NCI-H526 treated with DMSO at 0.1 percent for 48 hours (cell line): ENCODE measurements around the gene NMT1.
A peak's percentile ranks its signal among the peaks of the same experiment; 100 is the strongest.

Experiments
- DNase-seq: peaks from one replicate; lab custom pipeline; 2025; lab: John Stamatoyannopoulos, UW

Gene NMT1

DNA sequence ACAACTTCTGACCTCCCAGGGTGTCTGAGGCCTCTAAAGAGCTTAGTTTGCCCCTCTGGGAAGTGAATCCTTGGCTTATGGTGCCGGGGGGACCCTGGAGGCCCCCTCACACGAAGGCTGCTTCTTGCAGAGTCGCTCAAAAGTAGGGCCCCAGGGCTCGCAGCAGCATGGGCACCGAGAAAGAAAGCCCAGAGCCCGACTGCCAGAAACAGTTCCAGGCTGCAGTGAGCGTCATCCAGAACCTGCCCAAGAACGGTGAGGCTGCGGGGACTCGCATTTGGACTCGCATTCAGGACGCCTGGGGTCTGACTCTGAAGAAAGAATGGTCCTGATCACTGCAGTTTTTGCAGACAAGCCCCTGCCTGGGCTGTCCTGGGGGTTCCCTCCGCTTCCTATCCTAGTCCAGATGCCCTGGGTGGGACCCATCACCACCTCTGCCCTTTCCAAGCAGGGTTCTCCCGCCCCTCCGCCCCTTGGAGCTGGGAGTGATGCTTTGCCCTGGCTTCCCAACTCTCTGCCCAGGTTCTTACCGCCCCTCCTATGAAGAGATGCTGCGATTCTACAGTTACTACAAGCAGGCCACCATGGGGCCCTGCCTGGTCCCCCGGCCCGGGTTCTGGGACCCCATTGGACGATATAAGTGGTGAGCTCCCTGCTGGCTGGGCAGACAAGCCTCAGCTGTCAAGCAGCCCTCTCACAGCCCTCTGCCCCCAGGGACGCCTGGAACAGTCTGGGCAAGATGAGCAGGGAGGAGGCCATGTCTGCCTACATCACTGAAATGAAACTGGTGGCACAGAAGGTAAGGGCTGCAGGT, 75.1 kb downstream of the NMT1 start:
- no peak for DNase-seq

DNA sequence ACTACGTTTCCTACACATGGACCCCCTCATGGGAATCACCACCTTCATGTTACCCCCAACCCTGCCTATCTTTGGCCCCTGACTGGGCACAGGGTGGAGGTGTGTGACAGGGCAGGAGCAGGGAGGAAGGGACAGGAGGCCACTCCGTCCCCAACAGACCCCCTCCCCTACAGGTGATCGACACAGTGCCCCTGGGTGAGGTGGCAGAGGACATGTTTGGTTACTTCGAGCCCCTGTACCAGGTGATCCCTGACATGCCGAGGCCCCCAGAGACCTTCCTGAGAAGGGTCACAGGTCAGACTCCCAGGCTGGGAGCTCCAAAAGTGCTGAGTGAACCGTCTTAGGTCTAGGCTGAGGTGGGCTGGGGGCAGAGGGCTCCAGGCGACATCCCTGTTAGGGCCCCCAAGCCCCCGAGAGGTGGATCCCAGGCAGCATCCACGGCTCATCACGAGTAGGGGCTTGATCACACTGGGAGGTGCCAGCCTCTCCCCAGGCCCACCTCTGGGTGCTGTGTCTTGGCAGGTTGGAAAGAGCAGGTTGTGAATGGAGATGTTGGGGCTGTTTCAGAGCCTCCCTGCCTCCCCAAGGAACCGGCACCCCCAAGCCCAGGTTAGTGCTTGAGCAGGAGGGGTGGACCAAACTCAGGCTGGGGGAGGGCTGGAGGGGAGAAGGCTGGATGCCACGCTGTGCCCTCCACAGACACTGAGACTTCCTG, 75.9 kb downstream of the NMT1 start:
- no peak for DNase-seq

DNA sequence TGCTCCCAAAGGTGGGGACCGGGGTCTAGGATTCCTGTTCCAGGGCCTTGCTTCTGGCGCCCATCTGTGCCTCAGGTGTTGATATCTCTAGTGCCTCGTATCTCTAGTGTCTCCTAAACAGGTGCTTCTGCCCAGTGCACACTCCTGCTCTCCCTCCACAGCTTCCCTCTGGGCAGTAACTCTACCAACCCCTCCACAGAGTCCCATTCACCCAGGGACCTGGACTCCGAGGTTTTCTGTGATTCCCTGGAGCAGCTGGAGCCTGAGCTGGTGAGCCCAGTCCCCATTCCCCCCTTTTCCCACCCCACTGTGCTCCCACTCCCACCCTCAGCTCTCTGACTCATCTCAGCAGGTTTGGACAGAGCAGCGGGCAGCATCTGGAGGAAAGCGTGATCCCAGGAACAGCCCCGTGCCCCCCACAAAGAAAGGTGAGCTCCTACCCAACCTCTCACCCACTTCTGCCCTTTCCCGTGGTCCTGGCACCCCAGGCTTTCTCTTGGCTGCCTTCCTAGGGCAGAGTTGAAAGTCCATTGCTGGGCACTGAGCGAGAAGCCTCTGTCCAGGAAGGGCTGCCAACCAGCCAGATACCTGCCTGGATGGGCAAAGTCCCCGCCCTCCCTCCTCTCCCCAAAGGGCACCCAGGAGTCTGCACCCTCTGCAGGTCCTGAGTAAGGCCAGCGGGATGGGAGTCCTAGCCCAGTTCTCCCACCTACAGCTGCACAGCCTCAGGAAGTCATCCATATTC, 76.6 kb downstream of the NMT1 start:
- no peak for DNase-seq

DNA sequence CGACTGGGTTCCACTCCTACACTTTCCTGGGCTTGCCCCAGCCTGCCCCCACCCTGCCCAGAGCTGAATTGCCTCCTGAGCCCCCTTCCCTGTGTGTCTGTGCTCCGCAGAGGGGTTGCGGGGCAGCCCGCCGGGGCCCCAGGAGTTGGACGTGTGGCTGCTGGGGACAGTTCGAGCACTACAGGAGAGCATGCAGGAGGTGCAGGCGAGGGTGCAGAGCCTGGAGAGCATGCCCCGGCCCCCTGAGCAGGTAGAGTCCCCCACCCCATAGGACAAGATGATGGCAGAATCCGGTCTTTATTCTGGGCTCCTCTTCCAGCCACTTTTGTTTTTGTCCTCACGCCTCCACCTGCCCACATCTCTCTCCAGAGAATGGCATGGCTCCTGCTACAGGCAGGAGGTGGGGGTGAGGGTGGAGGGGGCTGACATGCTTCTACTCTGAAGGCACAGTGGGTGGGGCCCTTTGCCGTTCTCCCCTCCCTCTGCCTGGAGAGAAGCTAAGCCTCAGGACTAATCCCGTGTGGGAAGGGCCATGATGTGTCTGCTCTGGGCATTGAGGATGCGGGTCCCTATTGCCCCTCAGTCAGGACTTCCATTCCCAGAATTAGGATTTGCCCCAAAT, 77.9 kb downstream of the NMT1 start:
- no peak for DNase-seq

DNA sequence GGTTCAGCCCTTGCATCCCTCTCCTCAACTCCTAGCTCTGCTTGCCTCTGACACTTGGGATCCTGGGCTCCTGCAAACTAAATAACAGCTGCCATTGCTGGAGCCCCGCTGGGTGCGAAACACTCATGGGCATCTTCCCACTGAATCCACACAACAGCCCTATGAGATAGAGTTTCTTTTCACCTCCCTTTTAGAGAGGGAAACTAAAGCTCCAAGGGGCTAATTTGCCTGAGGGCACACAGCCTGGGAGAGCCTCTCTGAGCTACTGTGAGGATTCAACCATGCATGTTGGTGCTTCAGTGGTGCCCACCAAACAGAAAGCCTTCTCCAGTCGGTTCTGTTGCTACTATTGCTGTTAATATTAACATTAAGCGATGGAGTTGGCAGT, 78.4 kb downstream of the NMT1 start:
- no peak for DNase-seq

DNA sequence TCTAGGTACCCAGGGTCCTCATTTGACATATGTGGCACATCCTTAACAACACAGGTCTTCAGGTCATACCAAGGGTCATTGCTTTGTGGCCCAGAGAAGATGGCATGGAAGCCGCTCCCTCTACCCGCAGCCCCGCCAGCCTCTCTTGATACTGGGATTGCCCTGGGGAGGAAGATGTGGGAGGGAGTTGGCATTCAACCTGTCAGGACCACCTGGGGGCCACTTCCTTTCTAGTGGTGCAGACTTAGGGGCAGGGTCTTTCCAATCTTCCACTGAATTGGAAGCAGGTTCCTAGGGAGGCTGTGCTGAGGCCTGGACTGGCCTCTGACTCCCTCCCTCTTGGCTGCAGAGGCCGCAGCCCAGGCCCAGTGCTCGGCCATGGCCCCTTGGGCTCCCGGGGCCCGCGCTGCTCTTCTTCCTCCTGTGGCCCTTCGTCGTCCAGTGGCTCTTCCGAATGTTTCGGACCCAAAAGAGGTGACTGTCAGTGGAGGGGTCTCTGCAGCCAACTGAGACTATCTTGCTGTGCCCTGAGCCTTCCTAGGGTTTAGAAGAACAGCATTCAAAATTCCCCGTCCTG, 82.1 kb downstream of the NMT1 start:
- no peak for DNase-seq

DNA sequence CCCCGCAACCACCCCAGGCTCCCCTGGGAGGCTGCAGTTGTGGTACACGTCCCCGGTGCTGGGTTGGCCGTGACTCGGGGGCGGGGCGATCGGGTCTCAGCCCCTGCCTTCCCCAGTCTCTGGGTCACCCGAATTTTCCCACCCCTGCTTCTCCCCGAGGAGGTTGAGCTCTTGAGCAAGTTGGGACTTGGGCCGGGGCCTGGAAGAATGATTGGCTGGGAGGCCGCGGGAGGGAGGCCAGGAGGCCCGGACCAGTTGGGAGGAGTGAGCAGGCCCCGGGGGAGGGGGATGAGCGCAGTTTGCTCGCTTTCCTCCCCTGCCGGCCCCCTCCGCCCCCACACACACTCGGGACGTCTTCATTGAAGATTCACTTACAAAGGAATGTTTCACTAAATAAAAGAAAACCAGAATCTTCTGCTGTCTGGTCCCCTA, 82.7 kb downstream of the NMT1 start:
- DNase-seq: no peak

DNA sequence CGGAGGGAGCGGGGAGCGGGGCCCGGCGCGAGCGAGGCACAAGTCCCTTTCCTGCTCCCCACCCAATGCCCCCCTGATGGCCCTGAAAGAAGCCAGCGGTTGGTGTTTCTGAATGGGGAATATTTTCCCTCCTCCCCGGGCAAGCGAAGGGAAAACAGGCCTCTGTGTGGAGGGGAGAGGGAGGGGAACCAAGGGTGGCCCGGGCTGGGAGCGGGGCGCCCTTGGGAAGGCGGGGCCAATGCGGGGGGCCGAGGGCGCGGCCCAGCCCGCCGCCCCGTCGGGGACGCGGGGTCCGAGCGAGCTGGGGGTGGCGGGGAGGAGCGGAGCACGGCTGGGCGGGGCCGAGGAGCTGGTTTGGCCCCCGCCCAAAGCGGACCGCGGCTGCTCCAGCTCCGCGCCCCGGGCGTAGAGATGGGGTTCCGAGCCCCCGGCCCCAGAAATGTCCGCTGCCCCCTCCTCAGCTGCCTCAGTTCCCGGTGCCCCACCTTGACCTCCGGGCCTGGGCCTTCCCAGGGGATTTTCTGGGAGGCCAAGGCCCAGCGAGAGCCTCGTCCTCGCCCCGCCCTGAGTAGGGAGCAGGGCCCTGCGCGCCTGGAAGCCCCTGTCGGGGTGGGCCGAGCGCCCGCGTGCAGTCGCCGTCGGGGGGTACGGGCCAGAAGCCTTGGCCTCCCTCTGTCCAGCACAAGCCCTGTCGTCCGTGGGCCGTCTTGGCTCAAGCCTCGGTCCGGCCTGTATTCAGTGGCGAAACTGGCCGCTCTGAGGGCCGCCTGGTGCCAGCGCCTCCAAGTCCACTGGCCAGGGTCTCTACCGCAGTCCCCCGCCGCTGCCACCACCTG, 83.3 kb downstream of the NMT1 start:
- no peak for DNase-seq

DNA sequence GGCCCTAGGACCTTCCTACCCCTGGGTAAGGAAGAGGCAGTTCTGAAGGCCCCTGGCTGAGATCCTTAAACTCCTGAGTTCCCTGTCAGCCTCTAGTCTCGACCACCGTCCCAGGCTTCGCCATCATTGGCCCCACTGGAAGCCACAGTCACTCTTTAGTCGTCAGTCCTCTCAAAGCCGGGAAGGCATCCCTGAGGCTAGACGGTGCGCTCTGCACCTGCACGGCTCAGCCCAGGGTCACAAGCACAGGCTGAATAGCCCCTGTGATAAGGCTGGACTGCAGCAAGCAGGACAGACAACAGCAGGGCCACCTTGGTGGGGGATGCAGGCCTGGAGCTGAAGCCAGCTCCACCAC, 83.9 kb downstream of the NMT1 start:
- no peak for DNase-seq

DNA sequence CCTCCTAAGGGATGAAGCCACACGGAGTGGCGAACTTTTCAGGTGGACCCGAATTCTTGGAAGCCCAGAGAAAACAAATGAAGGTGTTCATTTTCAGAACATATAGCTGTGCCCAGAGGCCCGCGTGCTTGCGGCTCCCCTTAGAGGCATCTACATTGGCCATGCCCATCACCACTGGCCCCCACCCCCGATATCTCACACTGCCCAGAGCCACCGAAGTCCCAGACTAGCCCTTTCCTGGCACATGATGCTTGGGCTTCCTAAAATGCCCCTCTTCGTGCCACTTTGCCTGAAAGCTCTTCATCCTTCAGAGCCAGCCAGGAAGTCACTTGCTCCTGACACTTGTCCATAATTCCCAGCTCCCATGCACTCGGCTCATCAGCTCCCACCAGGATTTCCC, 85.0 kb downstream of the NMT1 start:
- no peak for DNase-seq

DNA sequence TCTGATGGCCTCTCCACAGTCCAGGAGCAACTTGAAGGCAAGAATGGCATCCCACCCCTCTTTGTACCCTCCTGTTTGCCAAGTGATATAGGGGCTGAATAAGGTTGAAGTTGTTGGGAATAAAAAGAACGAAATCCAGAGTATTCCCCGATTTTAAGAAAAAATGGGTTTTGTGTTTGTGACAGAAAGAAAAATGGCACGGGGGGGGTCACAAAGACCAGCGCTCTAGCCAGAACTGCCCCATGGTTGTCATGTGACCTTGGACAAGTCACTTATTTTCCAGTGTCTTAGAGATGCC, 85.4 kb downstream of the NMT1 start:
- DNase-seq: no peak

DNA sequence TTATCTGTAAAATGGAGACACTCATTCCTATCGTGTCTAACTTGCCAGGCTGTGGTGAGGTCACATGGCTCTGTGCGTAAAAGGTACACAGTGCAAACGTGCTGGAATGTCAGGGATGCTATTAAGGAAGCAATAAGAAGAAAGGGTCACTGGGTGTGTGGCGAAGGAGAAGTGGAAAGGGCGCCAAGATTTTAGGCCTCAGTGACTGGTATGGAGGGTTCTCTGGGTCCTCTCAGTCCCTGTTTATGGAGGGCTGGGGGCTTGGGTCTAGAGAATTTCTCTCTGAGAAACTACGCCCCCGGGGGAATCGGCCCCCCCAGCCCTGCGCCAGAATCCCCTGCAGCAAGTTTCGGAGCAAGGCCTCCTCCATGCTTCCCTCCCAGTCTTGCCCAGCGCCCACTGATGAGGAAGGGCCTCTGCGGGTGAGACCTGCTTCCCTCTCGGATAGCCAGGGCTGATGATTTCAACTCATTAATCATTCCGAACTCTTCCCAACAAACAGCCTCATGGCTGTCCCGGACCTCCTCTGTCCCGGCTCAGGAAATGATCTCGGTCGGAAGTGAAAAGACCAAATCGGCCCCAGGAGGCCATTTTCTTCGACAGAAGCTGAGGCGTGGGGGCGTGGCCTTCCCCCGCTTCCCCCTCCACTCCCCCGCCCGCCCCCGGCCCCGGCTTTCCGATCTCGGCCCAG, 85.9 kb downstream of the NMT1 start:
- DNase-seq: no peak

DNA sequence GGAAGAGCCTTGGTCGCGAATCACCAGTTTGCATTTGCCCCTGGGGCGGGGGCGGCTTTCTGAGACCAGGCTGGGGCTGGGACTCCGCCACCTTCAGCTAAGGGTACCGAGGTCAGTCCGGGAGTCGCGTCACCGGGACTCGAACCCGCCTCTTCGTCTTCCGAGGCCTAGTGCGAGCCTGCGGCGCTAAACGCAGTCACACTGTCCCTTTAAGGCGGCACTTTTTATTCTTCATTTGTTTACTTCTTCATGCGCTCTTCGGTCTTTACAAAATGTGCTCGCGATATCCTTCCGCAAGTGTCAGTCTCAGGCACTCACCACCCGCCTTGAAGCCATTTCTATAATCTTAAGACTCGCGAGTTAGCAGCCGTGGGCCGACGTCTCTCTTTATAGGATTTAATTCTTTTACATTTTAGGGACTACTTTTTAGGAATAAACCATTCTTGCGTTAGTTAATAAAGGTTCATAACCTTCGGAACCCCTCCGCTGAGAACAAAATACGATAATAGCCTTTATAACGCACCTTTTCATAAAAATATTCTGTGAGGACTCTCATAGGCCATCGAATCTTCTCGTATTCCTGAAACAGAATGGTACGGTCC, 86.6 kb downstream of the NMT1 start:
- peak; percentile 98 for DNase-seq

DNA sequence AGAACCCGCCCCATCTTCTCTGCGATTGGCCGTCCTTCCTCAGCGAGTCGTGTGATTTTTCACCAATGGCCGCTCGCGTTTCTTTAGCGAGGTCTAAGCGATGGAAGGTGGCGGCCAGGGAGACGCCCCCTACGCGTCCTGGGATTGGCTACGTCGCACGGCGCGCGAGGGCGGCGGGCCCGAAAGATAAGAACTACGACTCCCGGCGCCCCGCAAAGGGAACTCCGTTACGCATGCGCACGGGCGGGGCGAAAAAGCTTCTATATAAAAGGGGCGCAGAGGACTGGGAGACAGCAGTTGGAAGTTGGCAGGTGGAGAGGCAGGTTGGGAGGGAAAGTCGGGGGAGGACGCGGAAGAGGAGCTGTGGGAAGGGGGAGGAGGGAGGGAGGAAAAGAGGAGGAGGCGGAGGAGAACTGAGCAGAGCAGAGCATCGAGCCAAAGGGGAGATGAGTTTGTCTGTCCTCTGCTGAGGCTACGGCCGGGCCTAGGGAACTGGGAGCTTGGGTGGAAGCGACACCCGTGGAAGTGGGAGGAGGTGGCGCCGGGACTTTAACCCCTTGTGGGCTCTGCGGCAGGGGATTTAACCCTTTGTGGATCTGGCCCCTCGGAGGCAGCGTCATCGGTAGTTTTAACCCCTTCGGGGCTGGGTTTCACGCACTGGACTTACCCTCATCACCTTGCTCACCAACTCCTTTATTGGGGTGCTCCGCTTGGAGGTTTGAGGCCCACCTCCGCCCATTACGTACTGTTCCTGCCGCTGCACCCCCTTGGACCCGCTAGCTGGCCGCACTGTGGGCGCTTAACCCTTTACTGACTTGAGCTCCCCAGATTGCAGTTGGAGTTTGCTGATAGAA, 87.3 kb downstream of the NMT1 start, which contains the start of gene HEXIM1:
Gene HEXIM1, plus strand, starts transcription at position 293 of the 854 bp plus-strand sequence. CDS start 716 bp downstream, outside the sequence.
- DNase-seq: peak; percentile 99

DNA sequence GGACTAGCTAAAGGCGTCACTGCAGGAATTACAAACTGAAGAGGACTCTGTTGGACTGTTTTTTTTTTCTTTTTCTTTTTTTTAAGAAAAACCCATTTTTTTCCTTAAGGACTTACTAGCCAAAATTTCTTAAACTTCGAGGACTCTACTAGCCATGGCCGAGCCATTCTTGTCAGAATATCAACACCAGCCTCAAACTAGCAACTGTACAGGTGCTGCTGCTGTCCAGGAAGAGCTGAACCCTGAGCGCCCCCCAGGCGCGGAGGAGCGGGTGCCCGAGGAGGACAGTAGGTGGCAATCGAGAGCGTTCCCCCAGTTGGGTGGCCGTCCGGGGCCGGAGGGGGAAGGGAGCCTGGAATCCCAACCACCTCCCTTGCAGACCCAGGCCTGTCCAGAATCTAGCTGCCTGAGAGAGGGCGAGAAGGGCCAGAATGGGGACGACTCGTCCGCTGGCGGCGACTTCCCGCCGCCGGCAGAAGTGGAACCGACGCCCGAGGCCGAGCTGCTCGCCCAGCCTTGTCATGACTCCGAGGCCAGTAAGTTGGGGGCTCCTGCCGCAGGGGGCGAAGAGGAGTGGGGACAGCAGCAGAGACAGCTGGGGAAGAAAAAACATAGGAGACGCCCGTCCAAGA, 88.0 kb downstream of the NMT1 start:
- peak; percentile 81 for DNase-seq

DNA sequence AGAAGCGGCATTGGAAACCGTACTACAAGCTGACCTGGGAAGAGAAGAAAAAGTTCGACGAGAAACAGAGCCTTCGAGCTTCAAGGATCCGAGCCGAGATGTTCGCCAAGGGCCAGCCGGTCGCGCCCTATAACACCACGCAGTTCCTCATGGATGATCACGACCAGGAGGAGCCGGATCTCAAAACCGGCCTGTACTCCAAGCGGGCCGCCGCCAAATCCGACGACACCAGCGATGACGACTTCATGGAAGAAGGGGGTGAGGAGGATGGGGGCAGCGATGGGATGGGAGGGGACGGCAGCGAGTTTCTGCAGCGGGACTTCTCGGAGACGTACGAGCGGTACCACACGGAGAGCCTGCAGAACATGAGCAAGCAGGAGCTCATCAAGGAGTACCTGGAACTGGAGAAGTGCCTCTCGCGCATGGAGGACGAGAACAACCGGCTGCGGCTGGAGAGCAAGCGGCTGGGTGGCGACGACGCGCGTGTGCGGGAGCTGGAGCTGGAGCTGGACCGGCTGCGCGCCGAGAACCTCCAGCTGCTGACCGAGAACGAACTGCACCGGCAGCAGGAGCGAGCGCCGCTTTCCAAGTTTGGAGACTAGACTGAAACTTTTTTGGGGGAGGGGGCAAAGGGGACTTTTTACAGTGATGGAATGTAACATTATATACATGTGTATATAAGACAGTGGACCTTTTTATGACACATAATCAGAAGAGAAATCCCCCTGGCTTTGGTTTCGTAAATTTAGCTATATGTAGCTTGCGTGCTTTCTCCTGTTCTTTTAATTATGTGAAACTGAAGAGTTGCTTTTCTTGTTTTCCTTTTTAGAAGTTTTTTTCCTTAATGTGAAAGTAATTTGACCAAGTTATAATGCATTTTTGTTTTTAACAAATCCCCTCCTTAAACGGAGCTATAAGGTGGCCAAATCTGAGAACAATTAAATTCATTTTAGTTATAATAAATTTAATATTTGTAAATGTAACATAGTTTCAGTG, 88.8 kb downstream of the NMT1 start:
- peak; percentile 78 for DNase-seq
